ENCODE results near the gene NDUFB6.

DNA sequence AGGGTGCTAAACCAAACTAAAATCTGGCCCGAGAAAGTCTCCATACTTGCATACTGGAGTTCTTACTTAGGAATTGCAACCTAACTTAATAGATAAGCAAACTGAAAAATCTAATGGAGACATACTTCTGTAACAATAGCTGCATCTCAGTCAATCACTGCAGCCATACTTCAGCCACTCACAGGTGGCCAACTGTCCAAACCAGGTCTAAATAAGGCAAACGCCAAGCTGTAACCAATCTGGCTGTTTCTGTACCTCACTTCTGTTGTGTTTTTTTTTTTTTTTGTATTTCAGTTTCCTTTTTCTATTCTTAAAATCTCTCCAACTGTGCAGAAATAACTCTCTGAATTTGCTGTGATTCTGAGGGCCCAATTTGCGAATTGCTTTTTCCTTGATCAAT is 4.4 kb upstream of the NDUFB6 start:
- TF ChIP-seq, protein P1, sequence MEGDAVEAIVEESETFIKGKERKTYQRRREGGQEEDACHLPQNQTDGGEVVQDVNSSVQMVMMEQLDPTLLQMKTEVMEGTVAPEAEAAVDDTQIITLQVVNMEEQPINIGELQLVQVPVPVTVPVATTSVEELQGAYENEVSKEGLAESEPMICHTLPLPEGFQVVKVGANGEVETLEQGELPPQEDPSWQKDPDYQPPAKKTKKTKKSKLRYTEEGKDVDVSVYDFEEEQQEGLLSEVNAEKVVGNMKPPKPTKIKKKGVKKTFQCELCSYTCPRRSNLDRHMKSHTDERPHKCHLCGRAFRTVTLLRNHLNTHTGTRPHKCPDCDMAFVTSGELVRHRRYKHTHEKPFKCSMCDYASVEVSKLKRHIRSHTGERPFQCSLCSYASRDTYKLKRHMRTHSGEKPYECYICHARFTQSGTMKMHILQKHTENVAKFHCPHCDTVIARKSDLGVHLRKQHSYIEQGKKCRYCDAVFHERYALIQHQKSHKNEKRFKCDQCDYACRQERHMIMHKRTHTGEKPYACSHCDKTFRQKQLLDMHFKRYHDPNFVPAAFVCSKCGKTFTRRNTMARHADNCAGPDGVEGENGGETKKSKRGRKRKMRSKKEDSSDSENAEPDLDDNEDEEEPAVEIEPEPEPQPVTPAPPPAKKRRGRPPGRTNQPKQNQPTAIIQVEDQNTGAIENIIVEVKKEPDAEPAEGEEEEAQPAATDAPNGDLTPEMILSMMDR (IDR thresholded peaks at IDR 0.05): no peak
- no peak for TF ChIP-seq POLR2AphosphoS5 (IDR thresholded peaks at IDR 0.05; ENCODE audit: insufficient read depth in 1 of 2, low read depth in 1 of 2)
- TF ChIP-seq POLR2A (IDR thresholded peaks at IDR 0.05): no peak
